A673 (cell line): ENCODE results near the gene C3orf18. TPM values are rescaled to one million over a fixed set of nuclear protein-coding genes. Genes with fewer than 3 reads are reported as not detected.

Experiments used
- BruUV-seq: library from RNA; stranded (reverse); fragments of 400-500 nt; replicated peaks from 2 replicates; lab custom pipeline; 2021; lab: Mats Ljungman, UMichigan
- CTCF ChIA-PET: fragments of 300-600 bp; sonication (Branson Sonifier 250); formaldehyde crosslinking; loops from one replicate; lab custom pipeline; 2022; ENCODE audit warnings: antibody characterized with exemption; lab: Charles Lee
- POLR2A ChIA-PET: fragments of 300-600 bp; sonication (Branson Sonifier 250); formaldehyde crosslinking; loops from one replicate; lab custom pipeline; 2022; ENCODE audit warnings: antibody characterized with exemption; ENCODE audit not compliant: low non-redundant PET; lab: Charles Lee
- DNase-seq: peaks from one replicate; pipeline ENCODE4 v3.0.0-alpha.2; 2015; ENCODE audit warnings: low spot score
- H3K27ac ChIP-seq: fragments of 200-600 bp; sonication (generic); 2 replicates; pipeline ENCODE4 v1.5.1; 2016; ENCODE audit warnings: mixed run types, low read depth, mild to moderate bottlenecking, mixed read lengths, antibody characterized with exemption, low read length; ENCODE audit not compliant: poor library complexity, severe bottlenecking
- H3K27me3 ChIP-seq: fragments of 200-600 bp; sonication (generic); replicated peaks from 2 replicates; pipeline ENCODE4 v1.6.1; 2017; ENCODE audit warnings: mixed run types, low read depth, mild to moderate bottlenecking, mixed read lengths, antibody characterized with exemption, low read length; ENCODE audit not compliant: insufficient read depth, poor library complexity
- H3K36me3 ChIP-seq: fragments of 200-600 bp; sonication (generic); 2 replicates; pipeline ENCODE4 v1.6.1; 2016; ENCODE audit warnings: mixed run types, mild to moderate bottlenecking, mixed read lengths, antibody characterized with exemption, low read length; ENCODE audit not compliant: insufficient read depth, poor library complexity, severe bottlenecking
- H3K4me1 ChIP-seq: fragments of 200-600 bp; sonication (generic); 2 replicates; pipeline ENCODE4 v1.6.1; 2017; ENCODE audit warnings: mixed run types, mild to moderate bottlenecking, mixed read lengths, antibody characterized with exemption, low read length; ENCODE audit not compliant: insufficient read depth, poor library complexity, severe bottlenecking
- H3K4me3 ChIP-seq: fragments of 200-600 bp; sonication (generic); 2 replicates; pipeline ENCODE4 v1.5.1; 2016; ENCODE audit warnings: low read depth, mixed run types, mild to moderate bottlenecking, mixed read lengths, low read length; ENCODE audit not compliant: poor library complexity, severe bottlenecking
- H3K9me3 ChIP-seq: fragments of 200-600 bp; sonication (generic); 2 replicates; pipeline ENCODE4 v1.6.1; 2016; ENCODE audit warnings: mixed run types, low read depth, mild to moderate bottlenecking, mixed read lengths, antibody characterized with exemption, low read length; ENCODE audit not compliant: poor library complexity, severe bottlenecking
- EZH2 ChIP-seq: fragments of 200-600 bp; sonication (generic); IDR thresholded peaks from 2 replicates; pipeline ENCODE4 v1.6.1; 2017; ENCODE audit warnings: borderline replicate concordance, low read depth, mild to moderate bottlenecking, mixed read lengths, antibody characterized with exemption, low read length; ENCODE audit not compliant: poor library complexity, severe bottlenecking
- intact Hi-C: fragments of 100-400 bp; cut with micrococcal nuclease; formaldehyde crosslinking; loops from one replicate; pipeline ENCODE4 v1.10.0; 2022; ENCODE audit not compliant: unreplicated experiment
- total RNA-seq: library from RNA; stranded (reverse); gene quantifications from 2 replicates; pipeline ENCODE4 v1.2.3, GENCODE V29; 2021
- TF ChIP-seq, protein P1 (sequence below): fragments of 300-800, 200-600 bp; sonication (generic); conservative IDR thresholded peaks from 2 replicates; pipeline ENCODE4 v1.5.1; 2017; ENCODE audit warnings: low read depth, mild to moderate bottlenecking, antibody characterized with exemption, low read length, moderate library complexity, mixed read lengths

Gene C3orf18
- total RNA-seq, 1 experiment from 2014 or later = 1.5 TPM

DNA sequence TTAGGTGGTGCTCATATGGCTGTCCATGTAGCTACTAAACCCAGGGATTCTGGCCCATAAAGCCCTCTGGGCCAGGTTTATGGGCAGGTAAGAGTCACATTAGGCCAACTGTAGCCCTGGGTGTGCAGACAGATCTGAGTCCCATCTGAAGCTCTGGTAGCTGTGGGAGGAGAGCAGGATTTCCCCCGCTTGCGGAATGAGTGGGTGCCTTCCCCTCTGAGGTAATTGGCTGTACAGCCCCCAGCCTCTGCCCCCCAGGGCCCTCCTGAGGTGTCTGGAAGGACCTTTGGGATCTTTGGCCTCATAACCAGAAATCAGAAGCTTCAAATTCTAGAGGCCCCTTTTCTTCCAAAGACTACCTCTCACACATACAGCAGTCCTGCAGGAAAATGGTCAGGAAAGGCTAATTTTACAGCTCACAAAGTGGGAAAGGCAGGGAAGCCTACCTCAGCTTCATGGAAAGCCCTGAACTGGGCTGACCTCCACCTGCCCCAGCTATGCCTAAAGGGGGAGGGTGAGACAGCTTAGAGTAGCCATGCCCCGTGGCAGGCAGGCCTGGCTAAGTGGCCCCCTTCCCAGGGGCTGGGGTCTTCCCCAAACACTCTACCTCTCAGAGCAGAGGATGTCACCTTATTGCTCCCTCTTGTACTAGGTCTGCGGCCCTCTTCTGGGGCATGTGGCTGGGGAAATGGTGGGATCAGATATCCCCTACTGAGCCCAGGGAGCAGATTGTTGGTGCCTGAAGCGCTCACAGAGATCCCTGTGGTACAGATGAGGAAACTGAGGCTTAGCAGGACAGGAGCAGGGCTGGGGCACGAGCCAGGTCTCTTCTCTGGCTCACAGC is 18.6 kb upstream of the C3orf18 start:
- intact Hi-C loops = no loop called here
- BruUV-seq = no TSS peak
- ChIA-PET CTCF (no interaction called here), POLR2A (interaction anchor here (0.6 kb wide), 1 partner anchor 241 kb away, joined by 11 read pairs; no protein-coding TSS in a partner anchor)
- DNase-seq = no peak
- Histone ChIP-seq H3K9me3 (no peaks in the 10 kb centered on the region), H3K4me1 (no peaks in the 10 kb centered on the region), H3K36me3 (no peaks in the 10 kb centered on the region), H3K27me3 (no peaks in the 10 kb centered on the region), H3K4me3 (no peak overlapping the region), H3K27ac (no peak overlapping the region)
- TF ChIP-seq, protein P1, sequence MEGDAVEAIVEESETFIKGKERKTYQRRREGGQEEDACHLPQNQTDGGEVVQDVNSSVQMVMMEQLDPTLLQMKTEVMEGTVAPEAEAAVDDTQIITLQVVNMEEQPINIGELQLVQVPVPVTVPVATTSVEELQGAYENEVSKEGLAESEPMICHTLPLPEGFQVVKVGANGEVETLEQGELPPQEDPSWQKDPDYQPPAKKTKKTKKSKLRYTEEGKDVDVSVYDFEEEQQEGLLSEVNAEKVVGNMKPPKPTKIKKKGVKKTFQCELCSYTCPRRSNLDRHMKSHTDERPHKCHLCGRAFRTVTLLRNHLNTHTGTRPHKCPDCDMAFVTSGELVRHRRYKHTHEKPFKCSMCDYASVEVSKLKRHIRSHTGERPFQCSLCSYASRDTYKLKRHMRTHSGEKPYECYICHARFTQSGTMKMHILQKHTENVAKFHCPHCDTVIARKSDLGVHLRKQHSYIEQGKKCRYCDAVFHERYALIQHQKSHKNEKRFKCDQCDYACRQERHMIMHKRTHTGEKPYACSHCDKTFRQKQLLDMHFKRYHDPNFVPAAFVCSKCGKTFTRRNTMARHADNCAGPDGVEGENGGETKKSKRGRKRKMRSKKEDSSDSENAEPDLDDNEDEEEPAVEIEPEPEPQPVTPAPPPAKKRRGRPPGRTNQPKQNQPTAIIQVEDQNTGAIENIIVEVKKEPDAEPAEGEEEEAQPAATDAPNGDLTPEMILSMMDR = no peak
- TF ChIP-seq EZH2 = no peak

DNA sequence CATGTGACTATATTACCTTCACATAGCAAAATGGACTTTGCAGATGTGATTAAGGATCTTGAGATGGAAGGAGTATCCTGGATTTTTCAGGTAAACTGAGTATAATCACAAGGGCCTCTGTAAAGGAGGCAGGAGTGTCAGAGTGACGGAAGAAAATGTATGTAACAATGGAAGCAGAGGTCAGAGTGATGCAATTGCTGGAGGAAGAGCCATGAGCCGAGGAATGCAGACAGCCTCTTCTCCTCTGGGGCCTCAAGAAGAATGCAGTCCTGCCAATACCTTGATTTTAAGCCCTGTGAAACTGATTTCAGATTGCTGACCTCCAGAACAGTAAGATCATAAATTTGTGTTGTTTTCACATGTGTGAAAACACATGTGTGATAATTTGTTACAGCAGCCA is 16.8 kb upstream of the C3orf18 start:
- no peak for TF ChIP-seq EZH2
- TF ChIP-seq, protein P1 = no peak
- Histone ChIP-seq H3K27ac (no peak overlapping the region), H3K27me3 (no peaks in the 10 kb centered on the region), H3K4me1 (no peaks in the 10 kb centered on the region), H3K36me3 (no peaks in the 10 kb centered on the region), H3K9me3 (no peaks in the 10 kb centered on the region), H3K4me3 (no peak overlapping the region)
- CTCF ChIA-PET = no interaction called here
- DNase-seq = no peak
- intact Hi-C loops = no loop called here
- POLR2A ChIA-PET = no interaction called here
- no TSS peak for BruUV-seq

DNA sequence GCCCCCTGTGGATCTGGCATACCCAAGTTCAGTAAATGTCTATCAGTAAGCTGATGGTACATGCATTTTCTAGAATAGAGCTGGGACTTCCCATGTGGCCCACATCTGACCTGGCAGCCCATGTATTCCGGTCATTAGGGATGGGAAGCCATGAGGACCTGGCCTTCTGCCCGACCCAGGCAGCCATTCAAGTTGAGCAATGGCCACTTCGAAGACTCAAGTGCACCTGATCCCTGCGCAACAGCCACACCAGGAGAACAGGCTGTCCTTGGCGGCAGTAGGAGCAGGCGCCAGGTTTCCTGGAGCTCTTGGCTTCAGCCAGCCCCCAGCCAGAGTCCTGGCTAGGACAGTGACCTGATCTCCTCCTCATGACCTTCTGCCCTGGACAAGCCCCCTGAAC is 16.4 kb upstream of the C3orf18 start:
- no peaks in the 10 kb centered on the region for H3K27me3 ChIP-seq
- no peak overlapping the region for H3K4me3 ChIP-seq
- H3K27ac ChIP-seq = no peak overlapping the region
- POLR2A ChIA-PET = no interaction called here
- intact Hi-C loops = no loop called here
- H3K4me1 ChIP-seq = no peaks in the 10 kb centered on the region
- H3K36me3 ChIP-seq = no peaks in the 10 kb centered on the region
- TF ChIP-seq, protein P1 = no peak
- no peak for TF ChIP-seq EZH2
- CTCF ChIA-PET = no interaction called here
- no TSS peak for BruUV-seq
- no peaks in the 10 kb centered on the region for H3K9me3 ChIP-seq
- DNase-seq = no peak
